SK-N-SH (cell line): Measurements from ENCODE around the gene C17orf114.

Experiments used
- CTCF ChIA-PET: fragments of 300-600, 350-600 bp; formaldehyde crosslinking; extraction: SDS; loops from one replicate; lab custom pipeline; 2021; lab: Yijun Ruan, JAX
- POLR2A ChIA-PET: fragments of 350-600 bp; sonication (Branson Sonifier 250); formaldehyde crosslinking; extraction: SDS; loops from one replicate; lab custom pipeline; 2020; ENCODE audit warnings: antibody characterized with exemption, inconsistent platforms; lab: Yijun Ruan, JAX
- DNase-seq: peaks from one replicate; pipeline ENCODE4 v3.0.0; 2012
- H2AFZ ChIP-seq: fragments of 200-600 bp; sonication (generic); 2 replicates; pipeline ENCODE4 v1.8.1; 2016; ENCODE audit warnings: antibody characterized with exemption, mild to moderate bottlenecking, low read depth
- H3F3A ChIP-seq: fragments of 200-600 bp; sonication (generic); replicated peaks from 2 replicates; pipeline ENCODE3; 2016; ENCODE audit warnings: antibody characterized with exemption, mild to moderate bottlenecking; ENCODE audit not compliant: insufficient read depth
- H3K27ac ChIP-seq, 2 experiments: fragments of 200-500 bp in 1 of 2; fragments of 200-600 bp in 1 of 2; sonication (Bioruptor generic) in 1 of 2; sonication (generic), shearing (Covaris generic) in 1 of 2; 2 replicates each; pipeline versions ENCODE4 v1.5.1 to v1.6.1; 2014 to 2016; ENCODE audit warnings: low read depth in 2 of 2, inconsistent platforms in 1 of 2, low read length in 1 of 2, mild to moderate bottlenecking in 1 of 2, mixed read lengths in 1 of 2
- H3K27me3 ChIP-seq: fragments of 200-600 bp; sonication (generic), shearing (Covaris generic); 2 replicates; pipeline ENCODE4 v1.6.1; 2016; ENCODE audit warnings: mixed run types; ENCODE audit not compliant: insufficient read depth
- H3K36me3 ChIP-seq, 2 experiments: fragments of 200-500 bp in 1 of 2; fragments of 200-600 bp in 1 of 2; sonication (Bioruptor generic) in 1 of 2; sonication (generic) in 1 of 2; replicated peaks in 1 of 2; 2 replicates each; pipeline versions ENCODE3 to v1.5.1; 2014 to 2016; ENCODE audit warnings: low read length in 1 of 2, mild to moderate bottlenecking in 1 of 2; ENCODE audit not compliant: insufficient read depth in 2 of 2, control insufficient read depth in 1 of 2
- H3K4me1 ChIP-seq, 2 experiments: fragments of 200-500 bp in 1 of 2; fragments of 200-600 bp in 1 of 2; sonication (Bioruptor generic) in 1 of 2; sonication (generic), shearing (Covaris generic) in 1 of 2; 2 replicates each; pipeline versions ENCODE4 v1.5.1 to v1.6.1; 2014 to 2016; ENCODE audit warnings: low read depth in 1 of 2, low read length in 1 of 2, mixed run types in 1 of 2; ENCODE audit not compliant: insufficient read depth in 2 of 2, control insufficient read depth in 1 of 2
- H3K4me2 ChIP-seq: fragments of 200-600 bp; sonication (generic), shearing (Covaris generic); 2 replicates; pipeline ENCODE4 v1.6.1; 2017; ENCODE audit warnings: mixed run types
- H3K4me3 ChIP-seq, 2 experiments: fragments of 200-500 bp in 1 of 2; fragments of 200-600 bp in 1 of 2; sonication (Bioruptor generic) in 1 of 2; sonication (generic), shearing (Covaris generic) in 1 of 2; 2 replicates each; pipeline versions ENCODE4 v1.5.1 to v1.8.1; 2014 to 2016; ENCODE audit warnings: low read depth in 2 of 2, inconsistent platforms in 1 of 2, low read length in 1 of 2, mild to moderate bottlenecking in 1 of 2, mixed read lengths in 1 of 2, moderate library complexity in 1 of 2
- H3K79me2 ChIP-seq: fragments of 200-600 bp; sonication (generic); 2 replicates; pipeline ENCODE4 v1.8.1; 2017; ENCODE audit warnings: mild to moderate bottlenecking; ENCODE audit not compliant: insufficient read depth
- H3K9ac ChIP-seq: fragments of 200-600 bp; sonication (generic); 2 replicates; pipeline ENCODE4 v1.6.1; 2017; ENCODE audit warnings: mixed run types
- H3K9me2 ChIP-seq: fragments of 200-600 bp; sonication (generic); 2 replicates; pipeline ENCODE4 v1.6.1; 2017; ENCODE audit warnings: mixed run types
- H3K9me3 ChIP-seq: fragments of 200-600 bp; sonication (generic); 2 replicates; pipeline ENCODE4 v1.6.1; 2017; ENCODE audit warnings: mixed run types, mild to moderate bottlenecking, moderate library complexity
- H4K20me1 ChIP-seq: fragments of 200-600 bp; sonication (generic); 2 replicates; pipeline ENCODE4 v1.6.1; 2017; ENCODE audit warnings: mild to moderate bottlenecking, mixed run types; ENCODE audit not compliant: insufficient read depth
- EP300 ChIP-seq, 2 experiments: IDR thresholded peaks; 2 replicates each; pipeline versions ENCODE4 v1.4.0 to v1.6.1; 2012; ENCODE audit warnings: borderline replicate concordance in 1 of 2, low read depth in 1 of 2, low read length in 1 of 2
- EZH2phosphoT487 ChIP-seq: fragments of 200-600 bp; sonication (generic); IDR thresholded peaks from 2 replicates; pipeline ENCODE4 v1.6.1; 2017; ENCODE audit warnings: low read depth, mixed run types, mild to moderate bottlenecking, antibody characterized with exemption, moderate library complexity, borderline replicate concordance
- GATA2 ChIP-seq: sonication (generic); formaldehyde crosslinking; IDR thresholded peaks from 2 replicates; pipeline ENCODE4 v1.5.0; 2020; ENCODE audit warnings: mild to moderate bottlenecking, missing genetic modification reagents
- MEF2A ChIP-seq: IDR thresholded peaks from 2 replicates; pipeline ENCODE4 v1.4.0; 2012; ENCODE audit warnings: low read depth, borderline replicate concordance
- MXI1 ChIP-seq: IDR thresholded peaks from 2 replicates; pipeline ENCODE4 v1.6.1; 2012; ENCODE audit warnings: mild to moderate bottlenecking, low read depth, low read length, improper control_type of control experiment
- POLR2AphosphoS5 ChIP-seq: IDR thresholded peaks from 2 replicates; pipeline ENCODE4 v1.6.1; 2012; ENCODE audit warnings: low read depth, low read length
- RAD21 ChIP-seq: IDR thresholded peaks from 2 replicates; pipeline ENCODE4 v1.6.1; 2012; ENCODE audit warnings: mild to moderate bottlenecking, low read length
- SMC3 ChIP-seq: IDR thresholded peaks from 2 replicates; pipeline ENCODE4 v1.6.1; 2012; ENCODE audit warnings: low read depth, low read length, improper control_type of control experiment
- USF1 ChIP-seq: IDR thresholded peaks from 2 replicates; pipeline ENCODE4 v1.4.0; 2012; ENCODE audit warnings: low read depth, borderline replicate concordance
- WGBS: methylation state at CpG from one replicate; pipeline ENCODE4 v1.1.6; 2017; ENCODE audit warnings: low lambda C conversion rate; 5-methylcytosine and 5-hydroxymethylcytosine counted together
- TF ChIP-seq, protein P1 (sequence below): fragments of 150-350 bp; IDR thresholded peaks from 2 replicates; pipeline ENCODE4 v1.6.1; 2017; ENCODE audit warnings: antibody characterized with exemption, low read length, low read depth, borderline replicate concordance
- TF ChIP-seq, protein P2 (sequence below): fragments of 150-350 bp; IDR thresholded peaks from 2 replicates; pipeline ENCODE4 v1.6.1; 2016; ENCODE audit warnings: mild to moderate bottlenecking, low read depth, low read length
- TF ChIP-seq, protein P3 (sequence below): fragments of 200-600 bp; sonication (generic); IDR thresholded peaks from 2 replicates; pipeline ENCODE4 v1.6.1; 2017; ENCODE audit warnings: antibody characterized with exemption, mild to moderate bottlenecking, moderate library complexity

C17orf114 gene

GRCh38 chr17:4837471-4838308 is 35.6 kb upstream of the C17orf114 start:
- Histone ChIP-seq H3K4me1 (peaks cover 7 to 30% of the 10 kb centered on the region in 2 experiments; a peak in 3 of 4 replicates), H3K27me3 (no peaks in the 10 kb centered on the region), H3K9me3 (no peaks in the 10 kb centered on the region), H3F3A (peaks cover 3% of the 10 kb centered on the region), H3K9me2 (no peaks in the 10 kb centered on the region), H3K27ac (peak overlapping the region in 1 of 2 experiments; percentile 30; a peak in 1 of 4 replicates), H4K20me1 (peaks cover 51% of the 10 kb centered on the region), H3K36me3 (peaks cover 0 to 11% of the 10 kb centered on the region in 2 experiments), H2AFZ (no peak overlapping the region), H3K4me3 (no peak overlapping the region), H3K79me2 (peaks cover 92% of the 10 kb centered on the region), H3K9ac (no peak overlapping the region), H3K4me2 (no peak overlapping the region)
- ChIA-PET CTCF (interaction anchor here (0.7 to 3.5 kb wide), 8 partner anchors 10 to 65 kb away, joined by 3 to 19 read pairs (median 4); partner anchors contain the start of genes CHRNE and GLTPD2), POLR2A (interaction anchor here (0.9 kb wide), 1 partner anchor 13 kb away, joined by 3 read pairs; no protein-coding TSS in a partner anchor)
- DNase-seq: no peak
- 92% methylated on average over 11 of the region's 13 CpGs for WGBS
- TF ChIP-seq POLR2AphosphoS5: no peak
- TF ChIP-seq, protein P1, sequence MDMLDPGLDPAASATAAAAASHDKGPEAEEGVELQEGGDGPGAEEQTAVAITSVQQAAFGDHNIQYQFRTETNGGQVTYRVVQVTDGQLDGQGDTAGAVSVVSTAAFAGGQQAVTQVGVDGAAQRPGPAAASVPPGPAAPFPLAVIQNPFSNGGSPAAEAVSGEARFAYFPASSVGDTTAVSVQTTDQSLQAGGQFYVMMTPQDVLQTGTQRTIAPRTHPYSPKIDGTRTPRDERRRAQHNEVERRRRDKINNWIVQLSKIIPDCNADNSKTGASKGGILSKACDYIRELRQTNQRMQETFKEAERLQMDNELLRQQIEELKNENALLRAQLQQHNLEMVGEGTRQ: no peak
- no peak for TF ChIP-seq EP300 (IDR thresholded peaks at IDR 0.05; ENCODE audit: borderline replicate concordance in 1 of 2, low read depth in 1 of 2, low read length in 1 of 2)
- no peak for TF ChIP-seq USF1
- TF ChIP-seq, protein P2, sequence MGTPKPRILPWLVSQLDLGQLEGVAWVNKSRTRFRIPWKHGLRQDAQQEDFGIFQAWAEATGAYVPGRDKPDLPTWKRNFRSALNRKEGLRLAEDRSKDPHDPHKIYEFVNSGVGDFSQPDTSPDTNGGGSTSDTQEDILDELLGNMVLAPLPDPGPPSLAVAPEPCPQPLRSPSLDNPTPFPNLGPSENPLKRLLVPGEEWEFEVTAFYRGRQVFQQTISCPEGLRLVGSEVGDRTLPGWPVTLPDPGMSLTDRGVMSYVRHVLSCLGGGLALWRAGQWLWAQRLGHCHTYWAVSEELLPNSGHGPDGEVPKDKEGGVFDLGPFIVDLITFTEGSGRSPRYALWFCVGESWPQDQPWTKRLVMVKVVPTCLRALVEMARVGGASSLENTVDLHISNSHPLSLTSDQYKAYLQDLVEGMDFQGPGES: no peak
- no peak for TF ChIP-seq MXI1
- TF ChIP-seq GATA2 (CRISPR knock-in tag): no peak
- no peak for TF ChIP-seq EZH2phosphoT487
- TF ChIP-seq SMC3: no peak
- no peak for TF ChIP-seq RAD21
- TF ChIP-seq, protein P3, sequence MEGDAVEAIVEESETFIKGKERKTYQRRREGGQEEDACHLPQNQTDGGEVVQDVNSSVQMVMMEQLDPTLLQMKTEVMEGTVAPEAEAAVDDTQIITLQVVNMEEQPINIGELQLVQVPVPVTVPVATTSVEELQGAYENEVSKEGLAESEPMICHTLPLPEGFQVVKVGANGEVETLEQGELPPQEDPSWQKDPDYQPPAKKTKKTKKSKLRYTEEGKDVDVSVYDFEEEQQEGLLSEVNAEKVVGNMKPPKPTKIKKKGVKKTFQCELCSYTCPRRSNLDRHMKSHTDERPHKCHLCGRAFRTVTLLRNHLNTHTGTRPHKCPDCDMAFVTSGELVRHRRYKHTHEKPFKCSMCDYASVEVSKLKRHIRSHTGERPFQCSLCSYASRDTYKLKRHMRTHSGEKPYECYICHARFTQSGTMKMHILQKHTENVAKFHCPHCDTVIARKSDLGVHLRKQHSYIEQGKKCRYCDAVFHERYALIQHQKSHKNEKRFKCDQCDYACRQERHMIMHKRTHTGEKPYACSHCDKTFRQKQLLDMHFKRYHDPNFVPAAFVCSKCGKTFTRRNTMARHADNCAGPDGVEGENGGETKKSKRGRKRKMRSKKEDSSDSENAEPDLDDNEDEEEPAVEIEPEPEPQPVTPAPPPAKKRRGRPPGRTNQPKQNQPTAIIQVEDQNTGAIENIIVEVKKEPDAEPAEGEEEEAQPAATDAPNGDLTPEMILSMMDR: no peak
- TF ChIP-seq MEF2A: no peak
